Tibial nerve (tissue), 4 donors: Measurements from ENCODE around the gene CTNND2. TPM values are rescaled to one million over a fixed set of nuclear protein-coding genes. Genes with fewer than 3 reads are reported as not detected.

Experiments used
- DNase-seq, 2 donors: peaks; one replicate each; pipeline ENCODE4 v3.0.0-alpha.2; 2019; ENCODE audit warnings: low spot score in 2 of 2
- H3K27ac ChIP-seq, 4 donors: fragments of 200-600 bp; sonication (generic) in 3 of 4; one replicate each; pipeline ENCODE4 v1.5.1; 2017 to 2019; ENCODE audit warnings: mild to moderate bottlenecking in 1 of 4
- H3K27me3 ChIP-seq, 2 donors: fragments of 200-600 bp; sonication (generic) in 1 of 2; one replicate each; pipeline versions ENCODE4 v1.5.1 to v1.6.0; 2017 to 2019
- H3K36me3 ChIP-seq, 3 donors: fragments of 200-600 bp; sonication (generic); one replicate each; pipeline ENCODE4 v1.5.1; 2018 to 2019
- H3K4me1 ChIP-seq, 4 donors: fragments of 200-600 bp; sonication (generic) in 3 of 4; one replicate each; pipeline ENCODE4 v1.5.1; 2017 to 2019
- H3K4me3 ChIP-seq, 4 donors: fragments of 200-600 bp; sonication (generic) in 3 of 4; one replicate each; pipeline ENCODE4 v1.5.1; 2017 to 2019; ENCODE audit warnings: mild to moderate bottlenecking in 1 of 4, moderate library complexity in 1 of 4
- H3K9me3 ChIP-seq, 4 donors: fragments of 200-600 bp; sonication (generic) in 3 of 4; one replicate each; pipeline ENCODE4 v1.5.1; 2017 to 2019
- EP300 ChIP-seq, 2 donors: sonication (generic); formaldehyde crosslinking; IDR thresholded peaks; one replicate each; pipeline ENCODE4 v1.6.1; 2017; ENCODE audit warnings: antibody characterized with exemption in 2 of 2, mild to moderate bottlenecking in 1 of 2
- POLR2A ChIP-seq, 2 donors: fragments of 450-650 bp; IDR thresholded peaks; one replicate each; pipeline ENCODE4 v1.6.1; 2017; ENCODE audit warnings: antibody characterized with exemption in 2 of 2, mild to moderate bottlenecking in 2 of 2, moderate library complexity in 2 of 2
- WGBS, 2 donors: methylation state at CpG; one replicate each; pipeline ENCODE4 v1.1.5; 2018; 5-methylcytosine and 5-hydroxymethylcytosine counted together
- total RNA-seq, 4 donors: library from RNA; depleted of rRNA; stranded (reverse); fragments of >200 nt; gene quantifications; one replicate each; pipeline ENCODE4 v1.1.0, GENCODE V29; 2016
- TF ChIP-seq, protein P1 (sequence below), 5 experiments: fragments of 200-600 bp in 3 of 5; fragments of 450-650 bp in 2 of 5; sonication (generic) in 3 of 5; IDR thresholded peaks; one replicate each; pipeline ENCODE4 v1.5.1; 2016 to 2019; ENCODE audit warnings: antibody characterized with exemption in 5 of 5, mild to moderate bottlenecking in 3 of 5, moderate library complexity in 2 of 5

Gene CTNND2
- total RNA-seq, 4 donors from 2014 or later = 1.5 to 5.7 (median 2.5) TPM; not detected in 1

DNA sequence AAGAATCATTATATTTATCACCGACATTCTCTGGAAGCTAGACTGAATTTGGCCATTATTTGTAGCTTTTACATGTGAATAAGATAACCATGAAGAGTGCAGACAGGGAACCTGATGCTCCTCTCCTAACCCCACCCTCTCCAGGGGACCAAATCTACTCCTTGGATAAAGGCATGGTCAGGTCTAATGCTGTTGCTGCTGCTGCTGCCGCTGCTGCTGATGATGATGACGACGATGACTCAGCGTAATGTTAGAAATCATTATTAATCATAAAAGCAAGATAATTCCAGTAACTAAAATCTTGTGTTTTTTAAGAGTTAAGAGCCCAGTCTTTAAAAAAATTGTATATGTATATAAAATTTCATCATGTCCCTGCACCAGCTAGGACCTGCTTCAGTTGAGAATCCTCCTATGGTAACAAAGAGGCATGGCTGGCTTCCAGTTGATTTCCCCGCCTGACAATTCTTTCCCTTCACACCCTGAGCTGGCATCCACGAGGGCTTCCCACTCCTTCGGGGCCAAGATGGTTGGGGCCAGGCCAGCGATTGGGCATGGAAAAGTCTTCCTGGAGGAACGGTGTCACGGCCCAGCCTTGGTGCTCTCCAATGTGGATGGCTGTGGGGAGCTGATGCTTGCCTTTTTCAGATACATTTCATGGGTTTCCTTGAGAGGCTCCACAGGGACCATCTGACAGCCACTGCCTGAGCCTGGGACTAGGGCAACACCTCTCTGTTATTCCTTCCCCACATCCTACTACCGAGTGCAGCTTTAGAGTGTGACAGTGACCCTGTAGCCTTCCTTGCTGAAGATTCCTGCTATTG lies 400.0 kb downstream of the CTNND2 start:
- no peak for TF ChIP-seq POLR2A (IDR thresholded peaks at IDR 0.05)
- WGBS, 2 donors = 84 to 89% methylated on average over 12 of the region's 12 CpGs
- no peak overlapping the region for H3K4me3 ChIP-seq

DNA sequence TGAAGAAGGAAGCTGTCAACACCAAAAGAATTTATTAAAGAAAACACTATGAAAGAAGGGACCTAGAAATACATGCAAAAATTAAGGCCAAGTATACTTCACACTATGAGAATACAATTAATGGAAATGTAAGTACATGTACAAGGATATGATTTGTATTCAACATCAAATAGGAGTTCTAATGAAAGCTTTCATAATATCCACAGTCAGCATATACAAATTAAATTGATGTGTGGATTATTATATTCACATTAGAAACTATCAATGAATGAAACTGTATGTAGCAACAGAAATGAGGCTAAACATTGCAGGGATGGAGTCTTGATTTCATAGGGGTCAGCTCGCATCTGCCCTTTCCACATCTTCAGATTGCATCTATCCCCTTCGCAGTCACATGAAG lies 401.5 kb downstream of the CTNND2 start:
- Histone ChIP-seq H3K27ac (no peak overlapping the region), H3K4me1 (no peaks in the 10 kb centered on the region), H3K9me3 (no peaks in the 10 kb centered on the region), H3K36me3 (no peaks in the 10 kb centered on the region), H3K4me3 (no peak overlapping the region), H3K27me3 (no peaks in the 10 kb centered on the region)
- 88 to 98% methylated on average over 2 of the region's 2 CpGs for WGBS, 2 donors
- TF ChIP-seq EP300 (IDR thresholded peaks at IDR 0.05) (no peak), POLR2A (IDR thresholded peaks at IDR 0.05) (no peak)
- TF ChIP-seq, protein P1, sequence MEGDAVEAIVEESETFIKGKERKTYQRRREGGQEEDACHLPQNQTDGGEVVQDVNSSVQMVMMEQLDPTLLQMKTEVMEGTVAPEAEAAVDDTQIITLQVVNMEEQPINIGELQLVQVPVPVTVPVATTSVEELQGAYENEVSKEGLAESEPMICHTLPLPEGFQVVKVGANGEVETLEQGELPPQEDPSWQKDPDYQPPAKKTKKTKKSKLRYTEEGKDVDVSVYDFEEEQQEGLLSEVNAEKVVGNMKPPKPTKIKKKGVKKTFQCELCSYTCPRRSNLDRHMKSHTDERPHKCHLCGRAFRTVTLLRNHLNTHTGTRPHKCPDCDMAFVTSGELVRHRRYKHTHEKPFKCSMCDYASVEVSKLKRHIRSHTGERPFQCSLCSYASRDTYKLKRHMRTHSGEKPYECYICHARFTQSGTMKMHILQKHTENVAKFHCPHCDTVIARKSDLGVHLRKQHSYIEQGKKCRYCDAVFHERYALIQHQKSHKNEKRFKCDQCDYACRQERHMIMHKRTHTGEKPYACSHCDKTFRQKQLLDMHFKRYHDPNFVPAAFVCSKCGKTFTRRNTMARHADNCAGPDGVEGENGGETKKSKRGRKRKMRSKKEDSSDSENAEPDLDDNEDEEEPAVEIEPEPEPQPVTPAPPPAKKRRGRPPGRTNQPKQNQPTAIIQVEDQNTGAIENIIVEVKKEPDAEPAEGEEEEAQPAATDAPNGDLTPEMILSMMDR (IDR thresholded peaks at IDR 0.05) = no peak
- DNase-seq = no peak

More for the DNA sequence above, 400.0 kb downstream of the CTNND2 start:
- Histone ChIP-seq H3K27me3 (no peaks in the 10 kb centered on the region), H3K27ac (no peak overlapping the region), H3K4me1 (no peaks in the 10 kb centered on the region), H3K36me3 (no peaks in the 10 kb centered on the region), H3K9me3 (no peaks in the 10 kb centered on the region)
- no peak for DNase-seq

DNA sequence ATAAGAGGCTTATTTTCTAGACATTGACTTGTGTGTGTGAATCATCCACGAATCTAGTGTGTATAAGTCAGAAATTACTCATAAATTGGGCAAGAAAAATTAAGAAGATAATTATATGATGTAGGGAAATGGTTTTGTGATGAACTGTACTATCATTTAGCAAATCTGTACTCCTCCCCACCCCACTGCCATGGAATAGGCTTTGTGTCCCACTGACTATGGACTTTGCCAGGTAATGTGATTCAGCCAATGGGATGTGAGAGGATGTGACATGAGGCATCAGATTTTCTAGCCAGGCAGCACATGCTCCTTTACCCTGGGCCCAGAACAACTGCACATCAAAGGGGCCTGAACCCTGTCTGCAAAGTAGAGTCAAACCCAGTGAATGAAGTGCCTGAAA lies 406.6 kb downstream of the CTNND2 start:
- no peak for DNase-seq
- Histone ChIP-seq H3K4me1 (no peaks in the 10 kb centered on the region), H3K36me3 (no peaks in the 10 kb centered on the region), H3K27me3 (no peaks in the 10 kb centered on the region), H3K27ac (no peak overlapping the region), H3K9me3 (no peaks in the 10 kb centered on the region), H3K4me3 (no peak overlapping the region)
- TF ChIP-seq, protein P1 (IDR thresholded peaks at IDR 0.05) = no peak
- no peak for TF ChIP-seq EP300 (IDR thresholded peaks at IDR 0.05)
- no peak for TF ChIP-seq POLR2A (IDR thresholded peaks at IDR 0.05)
- 91 to 94% methylated on average over 1 of the region's 1 CpG for WGBS, 2 donors

DNA sequence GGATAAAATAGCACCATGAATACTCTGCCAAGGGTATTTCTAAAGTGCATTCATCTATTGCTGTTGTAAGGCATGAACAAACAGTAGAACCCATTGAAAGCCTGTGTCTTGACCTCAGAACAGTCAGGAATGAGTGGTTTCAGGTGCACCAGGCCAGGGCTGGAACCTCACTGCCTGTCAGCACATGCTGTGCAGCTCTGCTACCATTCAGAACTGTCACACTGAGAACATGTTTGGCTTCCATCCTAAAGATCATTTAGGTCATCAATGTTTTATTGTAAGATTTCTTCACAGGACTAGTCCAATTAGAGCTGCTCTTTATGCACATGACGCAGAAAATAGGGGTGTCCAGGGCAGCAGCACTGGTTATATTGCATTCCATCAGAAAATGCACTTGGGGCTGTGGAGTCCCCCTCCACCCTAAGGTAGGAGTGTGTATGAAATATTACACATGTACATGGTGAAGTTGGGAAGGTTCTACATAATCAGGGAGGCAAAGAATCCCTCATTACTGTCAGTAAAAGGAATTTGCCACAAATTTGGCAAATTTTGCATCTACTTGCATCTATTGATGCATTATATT lies 408.0 kb downstream of the CTNND2 start:
- TF ChIP-seq, protein P1 (IDR thresholded peaks at IDR 0.05) = no peak
- TF ChIP-seq EP300 (IDR thresholded peaks at IDR 0.05) (no peak), POLR2A (IDR thresholded peaks at IDR 0.05) (no peak)
- Histone ChIP-seq H3K27ac (no peak overlapping the region), H3K36me3 (no peaks in the 10 kb centered on the region), H3K4me3 (no peak overlapping the region), H3K27me3 (no peaks in the 10 kb centered on the region), H3K4me1 (no peaks in the 10 kb centered on the region), H3K9me3 (no peaks in the 10 kb centered on the region)
- DNase-seq = no peak
- 78 to 89% methylated on average over 1 of the region's 1 CpG for WGBS, 2 donors

DNA sequence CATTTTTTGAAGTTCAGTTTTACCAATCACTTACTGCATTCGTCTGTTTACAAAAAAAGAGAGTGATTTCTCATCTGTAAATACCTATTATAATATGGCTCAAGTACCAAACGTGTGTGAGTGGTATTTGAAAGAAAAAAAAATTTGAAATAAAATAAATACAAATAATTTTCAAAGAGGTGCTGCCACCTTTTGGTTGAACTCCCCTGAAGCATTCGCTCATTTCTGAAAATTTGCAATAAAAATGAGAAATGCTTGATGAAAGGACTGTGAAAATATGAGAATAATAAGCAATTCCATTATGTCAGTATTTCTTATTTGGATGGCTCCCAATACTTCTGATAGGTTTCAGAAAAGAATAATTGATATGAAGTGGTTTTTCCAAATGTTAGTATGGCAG lies 409.9 kb downstream of the CTNND2 start:
- no peaks in the 10 kb centered on the region for H3K4me1 ChIP-seq
- no peak for DNase-seq
- no peak overlapping the region for H3K27ac ChIP-seq
- no peak overlapping the region for H3K4me3 ChIP-seq
- 25 to 26% methylated on average over 3 of the region's 3 CpGs for WGBS, 2 donors
- H3K36me3 ChIP-seq = no peaks in the 10 kb centered on the region
- no peak for TF ChIP-seq EP300 (IDR thresholded peaks at IDR 0.05)
- TF ChIP-seq, protein P1 (IDR thresholded peaks at IDR 0.05) = peak in 2 of 5 experiments; percentile 32 to 34
- H3K27me3 ChIP-seq = no peaks in the 10 kb centered on the region
- no peaks in the 10 kb centered on the region for H3K9me3 ChIP-seq
